HCT116 (cell line): ENCODE measurements around the gene CEACAM1. TPM values are rescaled to one million over a fixed set of nuclear protein-coding genes. Genes with fewer than 3 reads are reported as not detected.

Source experiments
- ATAC-seq: fragments of 200-7000 bp; cut with Tn5 transposase; 2 replicates; pipeline ENCODE4 v1.9.1; 2020; ENCODE audit warnings: mild to moderate bottlenecking, moderate library complexity
- BruUV-seq: library from RNA; stranded (reverse); fragments of 400-500 nt; replicated peaks from 2 replicates; lab custom pipeline; 2021; lab: Mats Ljungman, UMichigan
- CTCF ChIA-PET: fragments of 300-600 bp; sonication (Branson Sonifier 250); formaldehyde crosslinking; loops from one replicate; lab custom pipeline; 2021; ENCODE audit warnings: antibody characterized with exemption; lab: Charles Lee
- POLR2A ChIA-PET: fragments of 300-600, 350-600 bp; sonication (Branson Sonifier 250); formaldehyde crosslinking; loops from one replicate; lab custom pipeline; 2021; ENCODE audit warnings: antibody characterized with exemption; lab: Charles Lee
- RAD21 ChIA-PET, 2 experiments: fragments of 300-600 bp; sonication (Branson Sonifier 250); formaldehyde crosslinking; loops; one replicate each; lab custom pipeline; 2023; ENCODE audit warnings: low total read pairs in 2 of 2; ENCODE audit not compliant: uncharacterized antibody in 2 of 2, unreplicated experiment in 2 of 2, low non-redundant PET in 1 of 2; lab: Charles Lee
- DNase-seq: peaks from one replicate; pipeline ENCODE4 v3.0.0-alpha.2; 2010; ENCODE audit warnings: low read depth, low spot score
- H2AFZ ChIP-seq: fragments of 200-600 bp; shearing (Covaris generic), sonication (generic); 2 replicates; pipeline ENCODE4 v1.6.1; 2017; ENCODE audit warnings: low read depth, mixed run types, mixed read lengths, antibody characterized with exemption, low read length; ENCODE audit not compliant: poor library complexity, severe bottlenecking
- H3K27ac ChIP-seq: 2 replicates; pipeline ENCODE4 v1.5.1; 2012; ENCODE audit warnings: low read depth, low read length
- H3K27me3 ChIP-seq: fragments of 200-600 bp; sonication (generic); 2 replicates; pipeline ENCODE4 v1.6.1; 2016; ENCODE audit warnings: mixed run types, low read length, mixed read lengths; ENCODE audit not compliant: insufficient read depth
- H3K36me3 ChIP-seq, 2 experiments: fragments of 200-500 bp in 1 of 2; fragments of 200-600 bp in 1 of 2; sonication (Bioruptor generic) in 1 of 2; sonication (generic) in 1 of 2; 2 replicates each; pipeline versions ENCODE4 v1.5.1 to v1.6.1; 2014 to 2016; ENCODE audit warnings: low read length in 2 of 2, inconsistent platforms in 1 of 2, mixed read lengths in 1 of 2, mixed run types in 1 of 2; ENCODE audit not compliant: insufficient read depth in 2 of 2, control insufficient read depth in 1 of 2
- H3K4me1 ChIP-seq, 2 experiments: fragments of 200-600 bp in 1 of 2; sonication (generic) in 1 of 2; 2 replicates each; pipeline versions ENCODE4 v1.5.1 to v1.6.1; 2012 to 2017; ENCODE audit warnings: low read length in 2 of 2, inconsistent platforms in 1 of 2, mild to moderate bottlenecking in 1 of 2, mixed read lengths in 1 of 2, mixed run types in 1 of 2, moderate library complexity in 1 of 2; ENCODE audit not compliant: insufficient read depth in 2 of 2, control insufficient read depth in 1 of 2
- H3K4me2 ChIP-seq: fragments of 200-600 bp; sonication (generic); 2 replicates; pipeline ENCODE4 v1.6.1; 2017; ENCODE audit warnings: mixed run types, low read length, mixed read lengths
- H3K4me3 ChIP-seq, 2 experiments: fragments of 200-600 bp in 1 of 2; sonication (generic) in 1 of 2; replicated peaks in 1 of 2; 2 replicates each; pipeline ENCODE4 v1.5.1; 2011 to 2016; ENCODE audit warnings: low read length in 2 of 2, control low read depth in 1 of 2, low read depth in 1 of 2, mild to moderate bottlenecking in 1 of 2, mixed read lengths in 1 of 2, mixed run types in 1 of 2
- H3K79me2 ChIP-seq: fragments of 200-600 bp; sonication (generic); 2 replicates; pipeline ENCODE4 v1.6.1; 2017; ENCODE audit warnings: mild to moderate bottlenecking, mixed run types, low read length, moderate library complexity, mixed read lengths; ENCODE audit not compliant: insufficient read depth
- H3K9ac ChIP-seq: fragments of 200-600 bp; sonication (generic); 2 replicates; pipeline ENCODE4 v1.6.1; 2016; ENCODE audit warnings: low read length, mixed read lengths
- H3K9me2 ChIP-seq: fragments of 200-600 bp; sonication (generic), shearing (Covaris generic); 2 replicates; pipeline ENCODE4 v1.6.1; 2017; ENCODE audit warnings: mixed run types, mild to moderate bottlenecking, moderate library complexity; ENCODE audit not compliant: insufficient read depth
- H3K9me3 ChIP-seq, 2 experiments: fragments of 200-500 bp in 1 of 2; fragments of 200-600 bp in 1 of 2; sonication (Bioruptor generic) in 1 of 2; sonication (generic) in 1 of 2; 2 replicates each; pipeline ENCODE4 v1.6.1; 2014 to 2017; ENCODE audit warnings: low read length in 2 of 2, mixed read lengths in 2 of 2, inconsistent platforms in 1 of 2, low read depth in 1 of 2, mild to moderate bottlenecking in 1 of 2, mixed run types in 1 of 2, moderate library complexity in 1 of 2; ENCODE audit not compliant: control insufficient read depth in 1 of 2, insufficient read depth in 1 of 2
- H4K20me1 ChIP-seq: fragments of 200-600 bp; sonication (generic), shearing (Covaris generic); 2 replicates; pipeline ENCODE4 v1.6.1; 2017; ENCODE audit warnings: mixed run types, mild to moderate bottlenecking, moderate library complexity; ENCODE audit not compliant: insufficient read depth
- ATF3 ChIP-seq: IDR thresholded peaks from 2 replicates; pipeline ENCODE4 v1.6.1; 2012
- CBX3 ChIP-seq: IDR thresholded peaks from 2 replicates; pipeline ENCODE4 v1.6.1; 2012; ENCODE audit warnings: low read depth
- CTCF ChIP-seq, 3 experiments: fragments of 200-600 bp in 1 of 3; sonication (generic) in 1 of 3; IDR thresholded peaks in 2 of 3; conservative IDR thresholded peaks in 1 of 3; 2 replicates each; pipeline ENCODE4 v1.5.1; 2012 to 2017; ENCODE audit warnings: low read depth in 2 of 3, low read length in 2 of 3, antibody characterized with exemption in 1 of 3, borderline replicate concordance in 1 of 3, control low read depth in 1 of 3, mild to moderate bottlenecking in 1 of 3, mixed read lengths in 1 of 3, mixed run types in 1 of 3, moderate library complexity in 1 of 3; ENCODE audit not compliant: insufficient read depth in 1 of 3
- EGR1 ChIP-seq: IDR thresholded peaks from 2 replicates; pipeline ENCODE4 v1.6.1; 2012; ENCODE audit warnings: low read depth
- ELF1 ChIP-seq: IDR thresholded peaks from 2 replicates; pipeline ENCODE4 v1.6.1; 2012; ENCODE audit warnings: low read depth, borderline replicate concordance
- EZH2 ChIP-seq: fragments of 200-600 bp; sonication (generic); IDR thresholded peaks from 2 replicates; pipeline ENCODE4 v1.6.1; 2017; ENCODE audit warnings: antibody characterized with exemption, mixed run types
- EZH2phosphoT487 ChIP-seq: fragments of 200-600 bp; IDR thresholded peaks from 2 replicates; pipeline ENCODE4 v1.6.1; 2018; ENCODE audit warnings: antibody characterized with exemption, borderline replicate concordance
- FOSL1 ChIP-seq: IDR thresholded peaks from 2 replicates; pipeline ENCODE4 v1.6.1; 2012; ENCODE audit warnings: low read depth
- JUND ChIP-seq: IDR thresholded peaks from 2 replicates; pipeline ENCODE4 v1.6.1; 2012
- MAX ChIP-seq: IDR thresholded peaks from 2 replicates; pipeline ENCODE4 v1.6.1; 2012
- POLR2AphosphoS5 ChIP-seq: IDR thresholded peaks from 2 replicates; pipeline ENCODE4 v1.6.1; 2011; ENCODE audit warnings: mild to moderate bottlenecking, low read depth, low read length, moderate library complexity
- RAD21 ChIP-seq: IDR thresholded peaks from 2 replicates; pipeline ENCODE4 v1.6.1; 2012; ENCODE audit warnings: low read depth, mild to moderate bottlenecking
- REST ChIP-seq: IDR thresholded peaks from 2 replicates; pipeline ENCODE4 v1.6.1; 2012; ENCODE audit warnings: low read depth
- SIN3A ChIP-seq: IDR thresholded peaks from 2 replicates; pipeline ENCODE4 v1.6.1; 2012; ENCODE audit warnings: low read depth
- SP1 ChIP-seq: IDR thresholded peaks from 2 replicates; pipeline ENCODE4 v1.6.1; 2012; ENCODE audit warnings: low read depth
- SRF ChIP-seq: IDR thresholded peaks from 2 replicates; pipeline ENCODE4 v1.6.1; 2012; ENCODE audit warnings: low read depth
- YY1 ChIP-seq: IDR thresholded peaks from 2 replicates; pipeline ENCODE4 v1.6.1; 2011; ENCODE audit warnings: low read length, low read depth, moderate library complexity, mild to moderate bottlenecking; ENCODE audit not compliant: insufficient replicate concordance; ENCODE audit errors: extremely low read depth
- ZBTB33 ChIP-seq: IDR thresholded peaks from 2 replicates; pipeline ENCODE4 v1.6.1; 2011; ENCODE audit warnings: mild to moderate bottlenecking, low read length, moderate library complexity; ENCODE audit not compliant: insufficient replicate concordance; ENCODE audit errors: extremely low read depth
- ZFX ChIP-seq: fragments of 450-650 bp; IDR thresholded peaks from 2 replicates; pipeline ENCODE4 v1.6.1; 2017
- ZNF274 ChIP-seq: fragments of 200-500 bp; sonication (Bioruptor generic); IDR thresholded peaks from 2 replicates; pipeline ENCODE4 v1.6.1; 2014; ENCODE audit warnings: mild to moderate bottlenecking, low read depth, low read length, inconsistent platforms
- intact Hi-C: fragments of 100-400 bp; cut with micrococcal nuclease; formaldehyde crosslinking; loops from 2 replicates; pipeline ENCODE4 v1.10.0; 2022
- total RNA-seq: library from RNA; stranded (reverse); gene quantifications from one replicate; pipeline ENCODE4 v1.2.1, GENCODE V29; 2021; ENCODE audit not compliant: unreplicated experiment

The CEACAM1 gene
- total RNA-seq, 1 experiment from 2014 or later = 1.2 TPM

GRCh38 chr19:42465827-42466280 lies 62.4 kb downstream of the CEACAM1 start:
- no peaks in the 10 kb centered on the region for H3K36me3 ChIP-seq
- H3K4me1 ChIP-seq = peaks cover 23 to 42% of the 10 kb centered on the region in 2 experiments
- BruUV-seq = no TSS peak
- ChIA-PET CTCF (interaction anchor here (1.0 to 1.6 kb wide), 2 partner anchors 25 to 64 kb away, joined by 3 to 5 read pairs; no protein-coding TSS in a partner anchor), RAD21 (interaction anchor here in 1 of 2 experiments (1.1 kb wide), 1 partner anchor 14 kb away, joined by 3 read pairs; no protein-coding TSS in a partner anchor), POLR2A (no interaction called here)
- no peak for DNase-seq
- H3K4me3 ChIP-seq = no peak overlapping the region
- no peak overlapping the region for H2AFZ ChIP-seq
- TF ChIP-seq SIN3A (no peak), MAX (no peak), EZH2 (no peak), CTCF (IDR thresholded peaks at IDR 0.05 in 2 of 3, conservative IDR thresholded peaks at IDR 0.05 in 1 of 3; ENCODE audit: borderline replicate concordance in 1 of 3, insufficient read depth in 1 of 3, low read depth in 2 of 3, low read length in 2 of 3) (no peak), RAD21 (no peak), ZBTB33 (no peak), EZH2phosphoT487 (no peak), YY1 (no peak), ATF3 (no peak), SRF (no peak), JUND (no peak), CBX3 (no peak), POLR2AphosphoS5 (no peak), REST (no peak), ELF1 (no peak), FOSL1 (no peak), SP1 (no peak), ZNF274 (no peak), ZFX (no peak), EGR1 (no peak)
- H3K27me3 ChIP-seq = no peaks in the 10 kb centered on the region
- no peak overlapping the region for H3K27ac ChIP-seq
- ATAC-seq = no peak
- no peaks in the 10 kb centered on the region for H3K9me3 ChIP-seq
- intact Hi-C loops = no loop called here
- no peaks in the 10 kb centered on the region for H3K9me2 ChIP-seq
- no peak overlapping the region for H3K9ac ChIP-seq
- H3K79me2 ChIP-seq = no peaks in the 10 kb centered on the region
- no peaks in the 10 kb centered on the region for H4K20me1 ChIP-seq
- no peak overlapping the region for H3K4me2 ChIP-seq
